CD8-positive, alpha-beta memory T cell (primary cell): ENCODE data around the gene SERGEF. TPM values are rescaled to one million over a fixed set of nuclear protein-coding genes. Genes with fewer than 3 reads are reported as not detected.

ENCODE experiments used
- CTCF ChIA-PET: fragments of 350-600 bp; sonication (Branson Sonifier 250); formaldehyde crosslinking; loops from one replicate; lab custom pipeline; 2021; ENCODE audit warnings: antibody characterized with exemption; lab: Charles Lee
- POLR2A ChIA-PET: fragments of 350-600 bp; sonication (Branson Sonifier 250); formaldehyde crosslinking; loops from one replicate; lab custom pipeline; 2021; ENCODE audit warnings: antibody characterized with exemption; lab: Charles Lee
- DNase-seq, 5 donors: peaks; one replicate each; pipeline versions ENCODE4 v3.0.0 to v3.0.0-alpha.2; 2020 to 2022; ENCODE audit warnings: mixed read lengths in 1 of 5
- H3K27ac ChIP-seq: one replicate; pipeline ENCODE4 v1.7.0; 2013; ENCODE audit warnings: low read depth, mild to moderate bottlenecking, low read length, moderate library complexity
- H3K27me3 ChIP-seq: 2 replicates; pipeline ENCODE4 v1.7.0; 2013; ENCODE audit warnings: low read length, mild to moderate bottlenecking; ENCODE audit not compliant: insufficient read depth, poor library complexity, severe bottlenecking
- H3K36me3 ChIP-seq: 2 replicates; pipeline ENCODE4 v1.7.0; 2013; ENCODE audit warnings: mild to moderate bottlenecking, low read length, moderate library complexity; ENCODE audit not compliant: insufficient read depth
- H3K4me1 ChIP-seq: 2 replicates; pipeline ENCODE4 v1.7.0; 2013; ENCODE audit warnings: mild to moderate bottlenecking, low read length, moderate library complexity; ENCODE audit not compliant: insufficient read depth
- H3K4me3 ChIP-seq: 2 replicates; pipeline ENCODE4 v1.7.0; 2013; ENCODE audit warnings: mild to moderate bottlenecking, low read length
- H3K9me3 ChIP-seq: 2 replicates; pipeline ENCODE4 v1.7.0; 2013; ENCODE audit warnings: mild to moderate bottlenecking, low read length
- H3K27ac Mint-ChIP-seq, 8 donors: one replicate each; pipeline ENCODE4 v1.8.0; 2020 to 2021; ENCODE audit warnings: mixed read lengths in 8 of 8, mild to moderate bottlenecking in 6 of 8, inconsistent platforms in 3 of 8, moderate library complexity in 3 of 8
- H3K27me3 Mint-ChIP-seq, 2 donors: one replicate each; pipeline ENCODE4 v1.8.0; 2020 to 2021; ENCODE audit warnings: mixed read lengths in 2 of 2, mild to moderate bottlenecking in 1 of 2, moderate library complexity in 1 of 2
- H3K36me3 Mint-ChIP-seq, 3 donors: one replicate each; pipeline ENCODE4 v1.8.0; 2020 to 2021; ENCODE audit warnings: mixed read lengths in 3 of 3, inconsistent platforms in 1 of 3, mild to moderate bottlenecking in 1 of 3
- H3K4me1 Mint-ChIP-seq, 3 donors: one replicate each; pipeline ENCODE4 v1.8.0; 2020 to 2021; ENCODE audit warnings: mixed read lengths in 3 of 3, inconsistent platforms in 1 of 3, mild to moderate bottlenecking in 1 of 3
- H3K4me3 Mint-ChIP-seq, 7 donors: one replicate each; pipeline ENCODE4 v1.8.0; 2020 to 2021; ENCODE audit warnings: mixed read lengths in 7 of 7, mild to moderate bottlenecking in 6 of 7, moderate library complexity in 4 of 7, inconsistent platforms in 2 of 7
- H3K9me3 Mint-ChIP-seq, 5 donors: one replicate each; pipeline ENCODE4 v1.8.0; 2020 to 2022; ENCODE audit warnings: mixed read lengths in 5 of 5, mild to moderate bottlenecking in 3 of 5, moderate library complexity in 2 of 5, inconsistent platforms in 1 of 5
- polyA plus RNA-seq: library from polyadenylated mRNA; unstranded; fragments of 300-500 nt; fragmentation: Illumina TruSeq; gene quantifications from one replicate; pipeline ENCODE4 v1.2.3, GENCODE V29; 2021
- total RNA-seq, 2 experiments: library from RNA; stranded (reverse); gene quantifications; one replicate each; pipeline ENCODE4 v1.2.3, GENCODE V29; 2021

The SERGEF gene
- total and polyA plus RNA-seq, 3 experiments from 2014 or later: 30.0 to 69.3 (median 34.5) TPM

- CTCF ChIA-PET: no interaction called here
These were observed 257.0 kb downstream of the SERGEF start for GRCh38 chr11:17755891-17756290.

DNA sequence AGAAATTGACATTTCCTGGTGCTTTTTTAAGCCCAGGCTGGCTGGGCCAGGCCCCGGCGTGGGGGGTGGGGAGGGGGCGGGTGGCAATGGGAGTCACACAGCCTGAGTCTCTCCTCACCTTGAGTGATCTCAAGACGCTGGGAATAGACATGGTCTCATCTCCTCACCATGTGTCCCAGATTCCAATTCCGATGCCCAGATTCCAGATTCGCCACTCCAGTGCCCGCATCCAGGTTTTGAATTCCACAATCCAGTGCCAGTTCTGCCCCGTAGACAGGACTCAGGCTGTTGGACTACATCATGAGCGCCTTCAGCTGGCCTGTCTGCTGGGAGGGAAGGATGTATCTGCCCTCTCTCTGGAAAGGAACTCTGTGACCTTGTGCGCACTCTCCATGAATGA is 259.2 kb downstream of the SERGEF start:
- Histone ChIP-seq H3K36me3 (no peaks in the 10 kb centered on the region), H3K4me3 (no peak overlapping the region), H3K9me3 (no peaks in the 10 kb centered on the region), H3K27me3 (no peaks in the 10 kb centered on the region), H3K4me1 (no peaks in the 10 kb centered on the region), H3K27ac (no peak overlapping the region)
- peaks cover 18% of the 10 kb centered on the region in 2 donors for H3K27me3 Mint-ChIP-seq
- POLR2A ChIA-PET: no interaction called here
- no peak for DNase-seq
- CTCF ChIA-PET: no interaction called here
- H3K4me1 Mint-ChIP-seq: no peaks in the 10 kb centered on the region
- no peak overlapping the region for H3K27ac Mint-ChIP-seq
- H3K4me3 Mint-ChIP-seq: no peak overlapping the region
- no peaks in the 10 kb centered on the region for H3K36me3 Mint-ChIP-seq
- H3K9me3 Mint-ChIP-seq: peaks cover 0 to 2% (median 0%) of the 10 kb centered on the region in 5 donors

More at GRCh38 chr11:17755891-17756290, 257.0 kb downstream of the SERGEF start:
- no peaks in the 10 kb centered on the region for H3K36me3 Mint-ChIP-seq
- no peaks in the 10 kb centered on the region for H3K4me1 ChIP-seq
- no peak overlapping the region for H3K4me3 Mint-ChIP-seq
- H3K27ac Mint-ChIP-seq: no peak overlapping the region
- no peaks in the 10 kb centered on the region for H3K36me3 ChIP-seq
- DNase-seq: no peak
- no peak overlapping the region for H3K27ac ChIP-seq
- H3K27me3 ChIP-seq: no peaks in the 10 kb centered on the region
- peaks cover 11 to 16% of the 10 kb centered on the region in 2 donors for H3K27me3 Mint-ChIP-seq
- H3K9me3 ChIP-seq: no peaks in the 10 kb centered on the region
- no peak overlapping the region for H3K4me3 ChIP-seq
- POLR2A ChIA-PET: no interaction called here
- no peaks in the 10 kb centered on the region for H3K4me1 Mint-ChIP-seq
- peaks cover 0 to 2% (median 0%) of the 10 kb centered on the region in 5 donors for H3K9me3 Mint-ChIP-seq

- Mint-ChIP-seq H3K36me3 (no peaks in the 10 kb centered on the region), H3K27me3 (peaks cover 19 to 20% of the 10 kb centered on the region in 2 donors), H3K9me3 (peaks cover 0 to 2% (median 0%) of the 10 kb centered on the region in 5 donors), H3K4me1 (no peaks in the 10 kb centered on the region), H3K27ac (no peak overlapping the region), H3K4me3 (no peak overlapping the region)
- no peak for DNase-seq
- Histone ChIP-seq H3K27me3 (no peaks in the 10 kb centered on the region), H3K4me1 (no peaks in the 10 kb centered on the region), H3K9me3 (no peaks in the 10 kb centered on the region), H3K27ac (no peak overlapping the region), H3K4me3 (no peak overlapping the region), H3K36me3 (no peaks in the 10 kb centered on the region)
- ChIA-PET CTCF (interaction anchor here (1.2 kb wide), 1 partner anchor 20 kb away, joined by 3 read pairs; no protein-coding TSS in a partner anchor), POLR2A (no interaction called here)
These were observed 259.7 kb downstream of the SERGEF start for GRCh38 chr11:17753153-17753552.

GRCh38 chr11:17752144-17752543 is 260.7 kb downstream of the SERGEF start:
- POLR2A ChIA-PET: no interaction called here
- DNase-seq: no peak
- Mint-ChIP-seq H3K9me3 (peaks cover 0 to 2% (median 0%) of the 10 kb centered on the region in 5 donors), H3K36me3 (no peaks in the 10 kb centered on the region), H3K4me1 (no peaks in the 10 kb centered on the region), H3K27me3 (peaks cover 20 to 24% of the 10 kb centered on the region in 2 donors), H3K27ac (no peak overlapping the region), H3K4me3 (no peak overlapping the region)
- Histone ChIP-seq H3K27me3 (no peaks in the 10 kb centered on the region), H3K9me3 (no peaks in the 10 kb centered on the region), H3K4me1 (no peaks in the 10 kb centered on the region), H3K4me3 (no peak overlapping the region), H3K27ac (no peak overlapping the region), H3K36me3 (no peaks in the 10 kb centered on the region)
- CTCF ChIA-PET: interaction anchor here (1.2 kb wide), 1 partner anchor 18 kb away, joined by 3 read pairs; no protein-coding TSS in a partner anchor

- no peaks in the 10 kb centered on the region for H3K4me1 Mint-ChIP-seq
- H3K36me3 Mint-ChIP-seq: no peaks in the 10 kb centered on the region
- H3K9me3 Mint-ChIP-seq: peaks cover 0 to 2% (median 0%) of the 10 kb centered on the region in 5 donors
- CTCF ChIA-PET: no interaction called here
- Histone ChIP-seq H3K4me3 (no peak overlapping the region), H3K36me3 (no peaks in the 10 kb centered on the region), H3K4me1 (no peaks in the 10 kb centered on the region), H3K9me3 (no peaks in the 10 kb centered on the region), H3K27ac (no peak overlapping the region), H3K27me3 (no peaks in the 10 kb centered on the region)
- peaks cover 22 to 30% of the 10 kb centered on the region in 2 donors for H3K27me3 Mint-ChIP-seq
- H3K4me3 Mint-ChIP-seq: no peak overlapping the region
- H3K27ac Mint-ChIP-seq: no peak overlapping the region
- POLR2A ChIA-PET: no interaction called here
- no peak for DNase-seq
These were observed 261.3 kb downstream of the SERGEF start for GRCh38 chr11:17751558-17751957.

DNA sequence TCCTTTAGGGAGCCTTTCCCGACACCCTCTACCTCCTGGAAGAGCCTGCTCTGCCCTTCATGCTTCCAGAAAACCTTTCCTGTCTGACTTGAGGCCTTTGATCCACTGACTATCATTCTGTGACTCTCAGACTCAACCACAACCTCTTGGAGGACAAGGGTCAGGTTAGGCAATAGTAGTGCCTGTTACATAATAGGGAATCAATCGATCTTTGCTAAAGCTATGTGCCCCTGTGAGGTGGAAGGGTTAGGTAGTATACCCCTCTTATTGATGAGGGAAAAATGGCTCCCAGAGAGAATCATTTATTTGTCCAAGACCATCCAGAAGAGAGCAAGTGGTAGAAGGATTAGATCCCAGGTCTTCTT is 262.1 kb downstream of the SERGEF start:
- H3K9me3 Mint-ChIP-seq: peaks cover 0 to 2% (median 0%) of the 10 kb centered on the region in 5 donors
- H3K27ac Mint-ChIP-seq: no peak overlapping the region
- Histone ChIP-seq H3K4me3 (no peak overlapping the region), H3K27me3 (no peaks in the 10 kb centered on the region), H3K36me3 (no peaks in the 10 kb centered on the region), H3K9me3 (no peaks in the 10 kb centered on the region), H3K4me1 (no peaks in the 10 kb centered on the region), H3K27ac (no peak overlapping the region)
- ChIA-PET CTCF (no interaction called here), POLR2A (no interaction called here)
- no peaks in the 10 kb centered on the region for H3K36me3 Mint-ChIP-seq
- no peaks in the 10 kb centered on the region for H3K4me1 Mint-ChIP-seq
- peaks cover 24 to 34% of the 10 kb centered on the region in 2 donors for H3K27me3 Mint-ChIP-seq
- no peak overlapping the region for H3K4me3 Mint-ChIP-seq
- DNase-seq: peak in 1 of 5 donors; percentile 10

- no peak overlapping the region for H3K4me3 ChIP-seq
- no peaks in the 10 kb centered on the region for H3K9me3 ChIP-seq
- CTCF ChIA-PET: no interaction called here
- POLR2A ChIA-PET: no interaction called here
- Mint-ChIP-seq H3K4me1 (no peaks in the 10 kb centered on the region), H3K9me3 (peaks cover 0 to 2% (median 0%) of the 10 kb centered on the region in 5 donors), H3K36me3 (no peaks in the 10 kb centered on the region), H3K27ac (no peak overlapping the region), H3K27me3 (peaks cover 20 to 37% of the 10 kb centered on the region in 2 donors), H3K4me3 (no peak overlapping the region)
- H3K4me1 ChIP-seq: no peaks in the 10 kb centered on the region
- DNase-seq: peak in 1 of 5 donors; percentile 14
- H3K27ac ChIP-seq: no peak overlapping the region
- H3K27me3 ChIP-seq: no peaks in the 10 kb centered on the region
- H3K36me3 ChIP-seq: no peaks in the 10 kb centered on the region
These were observed 262.6 kb downstream of the SERGEF start for GRCh38 chr11:17750013-17750800.
